OCI-LY3 (cell line): Measurements from ENCODE around the gene GFRA4.

Experiments
- EZH2phosphoT487 ChIP-seq: fragments of 200-600 bp; shearing (Covaris generic); IDR thresholded peaks from 2 replicates; pipeline ENCODE4 v1.6.1; 2018; ENCODE audit warnings: antibody characterized with exemption, mixed run types, low read depth
- TF ChIP-seq, protein P1 (sequence below): fragments of 200-600, 300-600 bp; sonication (generic); IDR thresholded peaks from 2 replicates; pipeline ENCODE4 v1.5.1; 2014; ENCODE audit warnings: antibody characterized with exemption, low read length, low read depth

DNA sequence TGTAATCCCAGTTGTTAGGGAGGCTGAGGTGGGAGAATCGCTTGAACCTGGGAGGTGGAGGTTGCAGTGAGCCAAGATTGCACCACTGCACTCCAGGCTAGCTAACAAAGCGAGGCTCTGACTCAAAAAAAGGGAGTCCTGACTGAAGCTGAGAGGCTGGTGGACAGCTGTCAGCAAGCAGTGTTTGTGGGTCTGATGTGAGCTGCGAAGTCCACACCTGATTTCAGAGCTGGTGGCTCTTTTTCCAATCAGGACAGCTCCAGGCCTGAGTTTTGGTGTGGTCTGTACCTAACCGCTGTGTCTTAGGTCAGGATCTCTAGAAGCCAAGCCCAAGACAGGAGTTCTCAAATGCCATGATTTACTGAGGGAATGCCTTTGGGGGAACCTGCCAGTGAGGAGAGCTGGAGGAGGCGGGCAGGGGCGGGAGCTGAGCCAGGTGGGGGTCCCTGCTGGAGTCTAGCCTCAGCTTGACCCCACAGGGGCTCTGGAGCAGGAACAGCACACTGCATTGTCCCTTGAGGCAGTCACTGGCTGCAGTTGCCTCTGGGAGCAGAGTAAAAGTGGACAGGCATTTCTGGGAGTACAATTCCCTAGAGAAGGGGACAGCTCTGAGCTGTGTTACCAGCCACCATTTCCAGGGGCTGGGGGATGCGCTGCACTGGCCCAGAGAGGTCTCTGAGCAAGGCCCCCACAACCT lies 5.0 kb downstream of the GFRA4 start:
- no peak for TF ChIP-seq EZH2phosphoT487
- TF ChIP-seq, protein P1, sequence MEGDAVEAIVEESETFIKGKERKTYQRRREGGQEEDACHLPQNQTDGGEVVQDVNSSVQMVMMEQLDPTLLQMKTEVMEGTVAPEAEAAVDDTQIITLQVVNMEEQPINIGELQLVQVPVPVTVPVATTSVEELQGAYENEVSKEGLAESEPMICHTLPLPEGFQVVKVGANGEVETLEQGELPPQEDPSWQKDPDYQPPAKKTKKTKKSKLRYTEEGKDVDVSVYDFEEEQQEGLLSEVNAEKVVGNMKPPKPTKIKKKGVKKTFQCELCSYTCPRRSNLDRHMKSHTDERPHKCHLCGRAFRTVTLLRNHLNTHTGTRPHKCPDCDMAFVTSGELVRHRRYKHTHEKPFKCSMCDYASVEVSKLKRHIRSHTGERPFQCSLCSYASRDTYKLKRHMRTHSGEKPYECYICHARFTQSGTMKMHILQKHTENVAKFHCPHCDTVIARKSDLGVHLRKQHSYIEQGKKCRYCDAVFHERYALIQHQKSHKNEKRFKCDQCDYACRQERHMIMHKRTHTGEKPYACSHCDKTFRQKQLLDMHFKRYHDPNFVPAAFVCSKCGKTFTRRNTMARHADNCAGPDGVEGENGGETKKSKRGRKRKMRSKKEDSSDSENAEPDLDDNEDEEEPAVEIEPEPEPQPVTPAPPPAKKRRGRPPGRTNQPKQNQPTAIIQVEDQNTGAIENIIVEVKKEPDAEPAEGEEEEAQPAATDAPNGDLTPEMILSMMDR: no peak
